ENCODE measurements around the gene AMPD3.

DNA sequence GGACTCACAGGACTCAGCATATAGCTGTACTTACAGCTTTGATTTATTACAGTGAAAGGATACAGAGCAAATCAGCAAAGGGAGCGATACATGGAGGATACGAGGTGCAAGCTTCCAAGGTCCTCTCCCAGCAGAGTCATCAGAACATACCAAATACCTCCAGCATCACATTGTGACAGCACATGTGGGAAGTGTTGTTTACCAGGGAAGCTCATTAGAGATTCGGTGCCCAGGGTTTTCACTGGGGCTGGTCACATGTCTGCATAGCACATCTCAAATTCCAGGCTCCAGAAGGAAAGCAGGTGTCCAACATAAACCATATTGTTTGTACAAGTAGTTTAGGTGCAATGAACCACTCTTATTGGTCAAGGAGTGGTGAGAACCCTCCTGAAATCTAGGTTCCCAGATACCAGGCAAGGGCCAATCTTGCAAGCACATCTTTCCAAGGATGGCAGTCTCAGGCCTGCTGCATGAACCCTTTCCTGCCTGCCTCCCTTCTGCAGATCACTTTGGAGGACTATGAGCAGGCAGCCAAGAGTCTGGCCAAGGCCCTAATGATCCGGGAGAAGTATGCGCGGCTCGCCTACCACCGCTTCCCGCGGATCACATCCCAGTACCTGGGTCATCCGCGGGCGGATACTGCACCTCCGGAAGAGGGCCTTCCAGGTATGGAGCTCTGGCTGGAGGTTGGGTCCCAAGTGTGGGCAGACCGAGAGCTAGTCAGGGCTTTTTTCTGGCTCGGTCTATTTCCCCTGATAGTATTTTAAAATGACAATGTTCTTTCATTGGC, 26.7 kb downstream of the AMPD3 start:
- TF ChIP-seq, protein P1, sequence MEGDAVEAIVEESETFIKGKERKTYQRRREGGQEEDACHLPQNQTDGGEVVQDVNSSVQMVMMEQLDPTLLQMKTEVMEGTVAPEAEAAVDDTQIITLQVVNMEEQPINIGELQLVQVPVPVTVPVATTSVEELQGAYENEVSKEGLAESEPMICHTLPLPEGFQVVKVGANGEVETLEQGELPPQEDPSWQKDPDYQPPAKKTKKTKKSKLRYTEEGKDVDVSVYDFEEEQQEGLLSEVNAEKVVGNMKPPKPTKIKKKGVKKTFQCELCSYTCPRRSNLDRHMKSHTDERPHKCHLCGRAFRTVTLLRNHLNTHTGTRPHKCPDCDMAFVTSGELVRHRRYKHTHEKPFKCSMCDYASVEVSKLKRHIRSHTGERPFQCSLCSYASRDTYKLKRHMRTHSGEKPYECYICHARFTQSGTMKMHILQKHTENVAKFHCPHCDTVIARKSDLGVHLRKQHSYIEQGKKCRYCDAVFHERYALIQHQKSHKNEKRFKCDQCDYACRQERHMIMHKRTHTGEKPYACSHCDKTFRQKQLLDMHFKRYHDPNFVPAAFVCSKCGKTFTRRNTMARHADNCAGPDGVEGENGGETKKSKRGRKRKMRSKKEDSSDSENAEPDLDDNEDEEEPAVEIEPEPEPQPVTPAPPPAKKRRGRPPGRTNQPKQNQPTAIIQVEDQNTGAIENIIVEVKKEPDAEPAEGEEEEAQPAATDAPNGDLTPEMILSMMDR (IDR thresholded peaks at IDR 0.05), result no peak
- TF ChIP-seq POLR2A (IDR thresholded peaks at IDR 0.05), result no peak

Data from uterus (tissue), 2 donors.